GM12892 (cell line): Measurements from ENCODE around the gene LIMS2.

Source experiments
- POLR2A ChIP-seq: IDR thresholded peaks from 2 replicates; pipeline ENCODE4 v1.6.1; 2011; ENCODE audit warnings: low read depth, low read length, control low read depth
- POLR2AphosphoS5 ChIP-seq: IDR thresholded peaks from 2 replicates; pipeline ENCODE4 v1.6.1; 2011; ENCODE audit warnings: low read depth, low read length, control low read depth

DNA sequence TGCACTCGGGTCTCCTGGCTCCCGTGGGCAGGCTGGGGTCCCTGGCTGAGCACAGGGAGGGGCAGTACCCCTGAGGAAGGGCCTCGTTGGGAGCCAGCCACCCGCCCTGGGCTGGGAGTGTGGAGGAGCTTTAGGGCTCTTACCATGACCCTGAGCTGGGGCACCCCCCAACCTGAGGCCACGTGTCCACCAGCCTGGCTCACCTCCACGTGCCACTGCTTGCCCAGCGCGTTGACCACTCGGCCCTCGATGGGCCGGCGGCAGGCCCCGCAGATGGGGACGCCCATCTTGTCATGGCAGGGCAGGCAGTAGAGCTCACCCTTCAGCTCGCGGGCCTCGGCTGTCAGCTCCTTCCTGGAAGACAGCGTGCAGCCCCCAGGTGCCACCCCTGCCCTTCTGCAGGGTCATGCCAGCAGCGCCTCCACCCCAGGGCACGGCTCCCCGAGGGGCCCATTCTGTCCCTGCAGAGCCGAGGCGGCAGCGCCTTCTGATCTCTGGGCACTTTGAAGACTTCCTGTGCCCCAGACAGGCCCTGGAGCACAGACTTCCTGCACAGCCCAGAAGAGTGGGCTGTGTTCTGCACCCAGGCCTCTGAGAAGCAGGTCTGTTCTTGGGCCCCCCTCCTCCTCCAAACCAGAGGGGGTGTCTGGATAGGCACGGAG is 33.4 kb downstream of the LIMS2 start:
- no peak for TF ChIP-seq POLR2A
- no peak for TF ChIP-seq POLR2AphosphoS5
